GM19240 (cell line): ENCODE measurements around the gene DEPDC5.

ENCODE experiments used
- DNase-seq: peaks from one replicate; pipeline ENCODE4 v3.0.0; 2011; ENCODE audit warnings: low spot score; ENCODE audit not compliant: insufficient read length

The DEPDC5 gene

DNA sequence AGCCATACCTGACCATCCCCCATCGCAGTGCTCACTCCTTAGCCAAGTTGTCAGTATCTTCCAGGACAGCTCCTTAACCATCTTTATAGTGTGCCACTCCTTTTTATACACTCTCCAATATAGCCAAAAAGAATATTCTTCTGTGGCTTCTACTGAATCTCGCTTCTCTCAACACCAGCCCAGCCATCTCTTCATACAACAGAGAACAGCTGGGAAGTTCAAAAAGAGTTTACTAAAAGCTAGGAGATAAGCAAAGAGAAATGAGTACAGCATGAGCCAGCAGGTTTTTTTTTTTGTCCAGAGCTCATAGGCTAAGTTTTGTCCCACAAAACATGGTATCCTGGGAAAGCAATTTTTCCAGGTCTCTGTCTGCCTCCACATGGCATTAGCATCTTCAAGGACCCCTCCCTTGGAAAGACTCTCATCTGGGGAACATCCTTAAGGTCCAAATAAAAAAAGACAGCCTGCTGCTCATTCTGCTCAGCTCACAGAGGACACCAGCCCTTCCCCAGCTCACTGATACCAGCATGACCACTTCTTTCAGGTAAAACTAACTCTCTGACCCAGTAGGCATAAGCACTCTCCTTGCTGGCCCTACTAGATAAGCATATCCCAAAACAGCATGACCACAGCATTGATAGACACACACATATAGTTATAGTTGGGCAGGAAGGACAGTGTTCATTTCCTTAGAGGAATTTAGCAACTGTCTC is 141.7 kb downstream of the DEPDC5 start:
- DNase-seq: no peak

- DNase-seq: no peak
These were observed 142.7 kb downstream of the DEPDC5 start for GRCh38 chr22:31896472-31896871.

GRCh38 chr22:31897842-31898805 is 144.3 kb downstream of the DEPDC5 start:
- DNase-seq: no peak

GRCh38 chr22:31898926-31899325 is 145.1 kb downstream of the DEPDC5 start:
- DNase-seq: no peak

DNA sequence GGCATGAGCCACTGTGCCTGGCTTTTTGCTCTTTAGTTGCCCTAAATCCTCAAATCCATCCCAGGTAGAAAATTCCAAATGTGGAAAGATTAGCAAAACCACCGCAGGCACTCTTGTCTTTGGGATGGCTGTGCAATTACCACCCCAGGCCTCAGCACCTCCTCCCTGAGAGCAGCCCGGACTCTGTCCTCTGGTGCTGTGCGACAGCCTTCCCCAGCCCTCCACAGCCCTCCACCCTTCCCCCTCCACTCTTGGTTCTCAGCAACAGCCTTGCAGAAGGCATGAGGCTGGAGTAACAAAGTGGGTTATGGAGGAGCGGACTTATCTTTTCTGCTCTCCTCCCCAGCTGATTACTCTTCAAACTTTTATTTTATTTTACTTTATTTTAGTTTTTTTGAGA is 145.8 kb downstream of the DEPDC5 start:
- no peak for DNase-seq

GRCh38 chr22:31901388-31902137 is 147.7 kb downstream of the DEPDC5 start:
- no peak for DNase-seq

GRCh38 chr22:31904651-31905050 is 150.8 kb downstream of the DEPDC5 start:
- no peak for DNase-seq

DNA sequence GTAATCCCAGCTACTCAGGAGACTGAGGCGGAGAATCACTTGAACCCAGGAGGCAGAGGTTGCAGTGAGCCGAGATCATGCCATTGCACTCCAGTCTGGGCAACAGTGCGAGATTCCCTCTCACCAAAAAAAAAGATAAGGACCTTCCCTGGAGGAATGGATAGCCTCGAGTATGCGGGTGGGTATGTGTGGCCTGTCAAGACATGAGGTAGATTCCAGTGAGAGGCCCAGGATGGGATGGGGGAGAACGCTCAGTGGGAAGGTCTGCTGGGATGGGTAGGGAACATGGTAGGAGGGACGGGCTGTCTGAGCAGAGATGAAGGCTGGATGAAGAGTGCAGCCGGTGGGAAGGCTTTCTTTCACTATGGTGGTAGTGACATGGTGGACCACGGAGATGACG is 151.5 kb downstream of the DEPDC5 start:
- no peak for DNase-seq

- DNase-seq: no peak
These were observed 152.3 kb downstream of the DEPDC5 start for GRCh38 chr22:31906086-31906485.

DNA sequence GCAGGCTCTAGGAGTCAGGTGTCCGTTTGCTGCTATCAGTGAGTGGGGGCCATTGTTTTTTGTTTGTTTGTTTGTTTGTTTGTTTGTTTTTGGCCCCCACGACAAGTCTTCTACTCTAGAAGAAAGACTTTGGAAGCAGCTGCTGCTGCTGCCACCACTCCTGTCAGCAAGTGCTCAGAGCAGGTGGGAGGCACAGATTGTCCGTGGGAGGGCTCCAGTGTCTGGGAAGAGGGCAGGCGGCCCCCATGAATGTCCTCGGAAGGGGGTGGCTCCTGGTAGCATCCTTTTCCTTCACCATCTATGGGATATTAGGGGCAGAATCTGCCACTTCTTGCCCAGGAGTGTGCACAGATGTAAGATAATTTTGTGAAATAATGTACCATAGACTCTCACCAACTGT is 152.8 kb downstream of the DEPDC5 start:
- DNase-seq: no peak

GRCh38 chr22:31909977-31910376 is 156.2 kb downstream of the DEPDC5 start:
- no peak for DNase-seq

- DNase-seq: no peak
These were observed 158.0 kb downstream of the DEPDC5 start for GRCh38 chr22:31911565-31912406.

DNA sequence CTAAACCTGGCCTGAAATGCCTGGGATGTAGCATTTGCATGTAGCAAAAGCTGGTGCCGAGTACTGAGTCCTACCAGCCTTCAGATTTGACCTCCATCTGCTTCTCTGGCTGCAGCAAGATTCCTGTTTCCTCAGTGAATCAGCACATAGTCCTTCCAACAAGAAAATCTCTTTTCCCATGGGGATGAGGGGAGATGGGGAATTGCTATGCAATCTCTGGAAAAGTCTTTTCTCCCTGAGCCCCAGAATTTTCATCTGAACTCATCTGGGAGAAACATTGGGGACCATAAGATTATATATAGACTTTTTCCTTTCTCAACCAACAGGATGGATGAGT is 158.6 kb downstream of the DEPDC5 start:
- DNase-seq: no peak

GRCh38 chr22:31915586-31915985 is 161.8 kb downstream of the DEPDC5 start:
- DNase-seq: no peak

DNA sequence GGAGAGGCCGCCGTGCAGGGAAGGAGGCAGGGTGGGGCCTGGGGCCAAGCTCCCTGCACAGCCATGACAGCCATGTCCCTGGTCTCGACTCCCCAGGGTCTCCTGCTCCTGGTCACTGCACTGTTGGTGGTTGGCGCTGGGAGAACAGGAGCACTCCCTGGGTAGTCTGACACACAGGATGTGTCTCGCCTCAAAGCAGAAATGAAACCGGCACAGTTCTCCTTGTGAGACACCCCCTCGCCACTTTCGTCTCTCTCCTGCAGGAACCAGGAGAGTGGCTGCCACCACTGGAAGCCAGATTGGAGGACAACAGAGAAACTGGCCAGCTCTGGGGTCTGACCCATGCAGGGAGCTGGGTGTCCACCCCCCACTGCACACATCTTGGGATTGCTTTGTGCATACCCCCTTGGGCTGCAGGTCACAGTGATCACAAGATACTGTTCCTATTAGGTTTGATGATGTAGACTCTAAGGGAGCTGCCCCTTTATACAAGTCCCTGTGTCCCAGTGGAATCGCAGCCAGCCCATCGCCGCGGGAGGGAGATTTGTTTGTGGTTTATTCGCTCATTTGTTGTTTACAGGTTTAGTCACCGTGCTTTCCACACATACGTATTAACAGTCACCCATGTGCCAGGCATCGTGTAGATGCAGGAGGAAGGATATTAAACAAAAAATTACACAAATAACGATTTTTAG is 163.6 kb downstream of the DEPDC5 start:
- peak; percentile 22 for DNase-seq

- no peak for DNase-seq
These were observed 165.9 kb downstream of the DEPDC5 start for GRCh38 chr22:31919730-31920129.

DNA sequence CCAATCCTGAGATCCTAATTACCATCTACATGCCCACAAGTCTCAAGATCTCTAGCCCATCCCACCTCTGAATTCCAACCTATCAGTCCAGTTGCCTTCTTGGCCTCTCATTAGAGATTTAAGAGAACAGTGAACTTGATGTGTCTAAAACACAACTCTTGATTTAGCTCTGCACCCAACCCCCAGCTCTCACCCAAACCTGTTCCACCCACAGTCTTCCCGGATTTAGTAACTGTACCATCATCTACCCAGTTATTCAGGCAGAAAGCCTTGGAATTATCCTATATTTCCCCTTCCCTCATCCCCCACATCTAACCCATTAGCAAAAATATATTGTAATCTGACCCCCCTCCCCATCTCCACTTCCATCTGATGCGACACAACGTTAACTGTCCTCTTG is 166.5 kb downstream of the DEPDC5 start:
- no peak for DNase-seq

- DNase-seq: no peak
These were observed 167.3 kb downstream of the DEPDC5 start for GRCh38 chr22:31921106-31921505.

- no peak for DNase-seq
These were observed 168.7 kb downstream of the DEPDC5 start for GRCh38 chr22:31922534-31922933.

- no peak for DNase-seq
These were observed 169.3 kb downstream of the DEPDC5 start for GRCh38 chr22:31923136-31923535.
